Esophagus muscularis mucosa (tissue), 4 donors: ENCODE measurements around the gene OR6Q1. TPM values are rescaled to one million over a fixed set of nuclear protein-coding genes. Genes with fewer than 3 reads are reported as not detected.

Experiments
- DNase-seq: peaks from one replicate; pipeline ENCODE4 v3.0.0-alpha.2; 2017; ENCODE audit errors: extremely low spot score
- H3K27ac ChIP-seq, 4 donors: fragments of 200-600 bp; sonication (generic); replicated peaks in 1 of 4; 1 replicate in 3 of 4; 2 replicates in 1 of 4; pipeline ENCODE4 v1.5.1; 2016 to 2019; ENCODE audit warnings: mild to moderate bottlenecking in 1 of 4
- H3K27me3 ChIP-seq, 4 donors: fragments of 200-600 bp; sonication (generic); one replicate each; pipeline versions ENCODE4 v1.5.1 to v1.6.0; 2016 to 2019
- H3K36me3 ChIP-seq, 4 donors: fragments of 200-600 bp; sonication (generic); one replicate each; pipeline ENCODE4 v1.5.1; 2016 to 2019
- H3K4me1 ChIP-seq, 4 donors: fragments of 200-600 bp; sonication (generic); one replicate each; pipeline ENCODE4 v1.5.1; 2016 to 2019
- H3K4me3 ChIP-seq, 4 donors: fragments of 200-600 bp; sonication (generic); 1 replicate in 2 of 4; 2 replicates in 2 of 4; pipeline ENCODE4 v1.5.1; 2016 to 2019; ENCODE audit warnings: mild to moderate bottlenecking in 4 of 4, moderate library complexity in 1 of 4
- H3K9me3 ChIP-seq, 4 donors: fragments of 200-600 bp; sonication (generic); 1 replicate in 3 of 4; 2 replicates in 1 of 4; pipeline ENCODE4 v1.5.1; 2016 to 2019
- CTCF ChIP-seq, 3 experiments: fragments of 200-600 bp in 2 of 3; fragments of 450-650 bp in 1 of 3; sonication (generic) in 2 of 3; IDR thresholded peaks; one replicate each; pipeline ENCODE4 v1.5.1; 2017 to 2019; ENCODE audit warnings: antibody characterized with exemption in 3 of 3, mild to moderate bottlenecking in 2 of 3, moderate library complexity in 1 of 3
- EP300 ChIP-seq: sonication (generic); formaldehyde crosslinking; IDR thresholded peaks from one replicate; pipeline ENCODE4 v1.6.1; 2017; ENCODE audit warnings: antibody characterized with exemption
- POLR2A ChIP-seq: fragments of 450-650 bp; IDR thresholded peaks from one replicate; pipeline ENCODE4 v1.6.1; 2017; ENCODE audit warnings: antibody characterized with exemption, moderate library complexity, mild to moderate bottlenecking, low read depth
- POLR2AphosphoS5 ChIP-seq, 2 donors: sonication (generic); formaldehyde crosslinking; IDR thresholded peaks; one replicate each; pipeline ENCODE4 v1.6.1; 2017; ENCODE audit warnings: antibody characterized with exemption in 2 of 2
- WGBS: methylation state at CpG from one replicate; pipeline ENCODE4 v1.1.5; 2018; 5-methylcytosine and 5-hydroxymethylcytosine counted together
- intact Hi-C: fragments of 100-400 bp; cut with DNase I; formaldehyde crosslinking; loops from one replicate; pipeline ENCODE4 v1.15.1; 2023
- total RNA-seq, 4 donors: library from RNA; depleted of rRNA; stranded (reverse); fragments of >200 nt; gene quantifications; one replicate each; pipeline versions ENCODE4 v1.1.0 to v1.2.1, GENCODE V29; 2016

OR6Q1 gene
- total RNA-seq, 4 donors from 2014 or later, result not detected

GRCh38 chr11:58000699-58001098 lies 30.1 kb upstream of the OR6Q1 start:
- no peaks in the 10 kb centered on the region for H3K27me3 ChIP-seq
- H3K4me1 ChIP-seq, result no peaks in the 10 kb centered on the region
- WGBS, result 62% methylated on average over 5 of the region's 5 CpGs
- H3K9me3 ChIP-seq, result peaks cover 0 to 7% (median 3%) of the 10 kb centered on the region in 4 donors
- intact Hi-C loops, result no loop called here
- H3K4me3 ChIP-seq, result no peak overlapping the region
- TF ChIP-seq POLR2A (no peak), EP300 (no peak), CTCF (IDR thresholded peaks at IDR 0.05) (no peak), POLR2AphosphoS5 (IDR thresholded peaks at IDR 0.05) (no peak)
- no peaks in the 10 kb centered on the region for H3K36me3 ChIP-seq
- DNase-seq, result no peak
- H3K27ac ChIP-seq, result no peak overlapping the region

DNA sequence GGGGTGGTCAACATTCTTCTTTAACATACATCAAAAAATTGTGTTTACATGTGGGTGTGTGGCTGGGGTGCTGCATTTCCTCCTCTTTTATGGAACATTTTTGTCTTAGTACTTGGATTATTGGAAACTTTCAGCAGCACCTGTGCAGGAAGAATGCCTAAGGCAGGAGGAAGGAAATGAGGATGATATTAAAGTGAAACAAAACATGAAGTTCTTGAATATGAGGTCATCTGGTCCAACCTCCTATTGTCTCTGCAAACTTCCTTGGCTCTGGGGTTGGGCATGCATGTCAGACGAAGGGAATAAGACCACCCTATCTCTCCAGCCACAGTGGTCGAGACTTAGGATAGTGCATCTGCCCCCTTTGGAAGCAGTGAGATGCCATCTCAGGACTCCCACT lies 27.7 kb upstream of the OR6Q1 start:
- H3K4me3 ChIP-seq, result no peak overlapping the region
- no peaks in the 10 kb centered on the region for H3K27me3 ChIP-seq
- H3K27ac ChIP-seq, result no peak overlapping the region
- no peaks in the 10 kb centered on the region for H3K4me1 ChIP-seq
- no peaks in the 10 kb centered on the region for H3K36me3 ChIP-seq
- H3K9me3 ChIP-seq, result peaks cover 0 to 7% (median 3%) of the 10 kb centered on the region in 4 donors
- 54% methylated on average over 2 of the region's 2 CpGs for WGBS
- DNase-seq, result peak; percentile 57
- intact Hi-C loops, result no loop called here
- TF ChIP-seq EP300 (no peak), CTCF (IDR thresholded peaks at IDR 0.05) (no peak), POLR2A (no peak), POLR2AphosphoS5 (IDR thresholded peaks at IDR 0.05) (no peak)

- no peak overlapping the region for H3K4me3 ChIP-seq
- no peaks in the 10 kb centered on the region for H3K27me3 ChIP-seq
- DNase-seq, result no peak
- peak overlapping the region in 1 of 4 donors; percentile 30 for H3K27ac ChIP-seq
- H3K9me3 ChIP-seq, result peaks cover 0 to 7% (median 3%) of the 10 kb centered on the region in 4 donors
- TF ChIP-seq POLR2AphosphoS5 (IDR thresholded peaks at IDR 0.05) (no peak), CTCF (IDR thresholded peaks at IDR 0.05) (no peak), POLR2A (no peak), EP300 (no peak)
- intact Hi-C loops, result no loop called here
- no peaks in the 10 kb centered on the region for H3K36me3 ChIP-seq
- H3K4me1 ChIP-seq, result no peaks in the 10 kb centered on the region
Measured at GRCh38 chr11:58003591-58003990, 27.2 kb upstream of the OR6Q1 start.

GRCh38 chr11:58004664-58005063 lies 26.1 kb upstream of the OR6Q1 start:
- Histone ChIP-seq H3K4me3 (no peak overlapping the region), H3K27ac (peak overlapping the region in 1 of 4 donors; percentile 41), H3K4me1 (no peaks in the 10 kb centered on the region), H3K9me3 (peaks cover 0 to 7% (median 3%) of the 10 kb centered on the region in 4 donors), H3K36me3 (no peaks in the 10 kb centered on the region), H3K27me3 (no peaks in the 10 kb centered on the region)
- WGBS, result 64% methylated on average over 6 of the region's 6 CpGs
- peak; percentile 50 for DNase-seq
- TF ChIP-seq EP300 (no peak), CTCF (IDR thresholded peaks at IDR 0.05) (no peak), POLR2AphosphoS5 (IDR thresholded peaks at IDR 0.05) (peak; percentile 17), POLR2A (no peak)
- intact Hi-C loops, result no loop called here

DNA sequence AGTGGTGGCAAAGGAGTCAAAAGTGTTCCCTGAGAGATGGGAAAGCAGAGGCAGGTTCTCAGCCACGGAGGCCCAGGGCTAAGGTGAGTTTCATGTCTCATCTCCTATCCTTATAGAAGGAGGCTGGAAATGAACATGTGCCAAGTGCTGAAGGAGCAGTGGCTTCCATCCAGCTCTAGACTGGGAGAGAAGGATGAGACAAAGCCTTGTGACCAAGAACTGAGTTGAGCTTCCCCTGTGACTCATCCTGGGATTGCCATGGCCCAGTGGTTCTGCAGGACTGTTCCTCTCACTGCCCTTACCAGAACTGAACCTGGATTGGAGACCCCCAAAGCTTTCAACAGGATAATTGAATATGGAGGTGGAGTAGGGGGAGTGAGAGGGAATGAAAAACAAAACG lies 23.8 kb upstream of the OR6Q1 start:
- WGBS, result 59% methylated on average over 2 of the region's 2 CpGs
- H3K9me3 ChIP-seq, result no peaks in the 10 kb centered on the region
- H3K27ac ChIP-seq, result no peak overlapping the region
- no peak overlapping the region for H3K4me3 ChIP-seq
- intact Hi-C loops, result no loop called here
- no peaks in the 10 kb centered on the region for H3K27me3 ChIP-seq
- H3K36me3 ChIP-seq, result no peaks in the 10 kb centered on the region
- TF ChIP-seq CTCF (IDR thresholded peaks at IDR 0.05) (no peak), POLR2AphosphoS5 (IDR thresholded peaks at IDR 0.05) (no peak), POLR2A (no peak), EP300 (no peak)
- DNase-seq, result peak; percentile 64
- H3K4me1 ChIP-seq, result no peaks in the 10 kb centered on the region
